ENCODE results near the gene TADA3.
"Not testable (repeated sequence)": the region's sequence is repeated elsewhere in the genome, so short reads cannot be mapped to it uniquely, and the experiment has no call there.

Gene TADA3

DNA sequence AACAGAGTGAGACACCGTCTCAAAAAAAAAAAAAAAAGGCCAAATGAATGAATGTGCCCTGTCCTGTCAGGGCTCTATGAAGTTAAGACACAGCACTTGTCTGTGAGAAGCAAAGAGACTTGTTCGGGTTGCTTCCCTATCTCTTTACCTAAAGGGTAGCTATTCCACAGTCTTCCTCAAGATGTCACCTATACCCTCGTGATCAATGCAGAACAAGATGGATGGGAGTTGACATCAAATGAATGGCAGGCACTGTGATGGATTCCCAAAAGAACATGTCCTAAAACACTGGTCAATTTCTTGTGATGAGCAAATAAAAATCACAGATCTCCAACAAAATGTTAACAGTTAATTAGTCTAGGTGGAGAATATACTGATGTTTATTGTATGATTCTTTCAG lies 9.5 kb downstream of the TADA3 start:
- peak in 1 of 2 donors; percentile 29 for DNase-seq

- DNase-seq: no peak
Observed at GRCh38 chr3:9781978-9782603, 10.2 kb downstream of the TADA3 start.

DNA sequence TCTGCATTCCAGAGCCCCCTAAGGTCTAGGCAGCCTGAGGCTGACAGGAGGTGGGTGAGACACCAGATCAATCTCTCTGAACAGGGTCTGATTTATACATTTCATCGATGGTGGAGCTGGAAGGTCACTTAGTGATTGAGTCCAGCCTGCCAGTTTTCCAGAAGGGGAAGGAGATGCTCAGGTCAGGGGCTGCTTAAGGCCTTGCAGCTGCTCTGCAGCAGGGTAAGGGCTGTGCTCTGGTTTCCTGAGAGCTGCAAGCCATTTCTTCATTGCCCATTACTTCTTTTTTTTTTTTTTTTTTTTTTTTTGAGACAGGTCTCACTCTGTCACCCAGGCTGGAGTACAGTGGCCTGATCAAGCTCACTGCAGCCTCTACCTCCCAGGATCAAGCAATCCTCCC lies 10.7 kb downstream of the TADA3 start:
- DNase-seq: no peak

- DNase-seq: no peak
Observed at GRCh38 chr3:9780910-9781309, 11.4 kb downstream of the TADA3 start.

GRCh38 chr3:9780458-9780812 lies 11.8 kb downstream of the TADA3 start:
- no peak for DNase-seq

DNA sequence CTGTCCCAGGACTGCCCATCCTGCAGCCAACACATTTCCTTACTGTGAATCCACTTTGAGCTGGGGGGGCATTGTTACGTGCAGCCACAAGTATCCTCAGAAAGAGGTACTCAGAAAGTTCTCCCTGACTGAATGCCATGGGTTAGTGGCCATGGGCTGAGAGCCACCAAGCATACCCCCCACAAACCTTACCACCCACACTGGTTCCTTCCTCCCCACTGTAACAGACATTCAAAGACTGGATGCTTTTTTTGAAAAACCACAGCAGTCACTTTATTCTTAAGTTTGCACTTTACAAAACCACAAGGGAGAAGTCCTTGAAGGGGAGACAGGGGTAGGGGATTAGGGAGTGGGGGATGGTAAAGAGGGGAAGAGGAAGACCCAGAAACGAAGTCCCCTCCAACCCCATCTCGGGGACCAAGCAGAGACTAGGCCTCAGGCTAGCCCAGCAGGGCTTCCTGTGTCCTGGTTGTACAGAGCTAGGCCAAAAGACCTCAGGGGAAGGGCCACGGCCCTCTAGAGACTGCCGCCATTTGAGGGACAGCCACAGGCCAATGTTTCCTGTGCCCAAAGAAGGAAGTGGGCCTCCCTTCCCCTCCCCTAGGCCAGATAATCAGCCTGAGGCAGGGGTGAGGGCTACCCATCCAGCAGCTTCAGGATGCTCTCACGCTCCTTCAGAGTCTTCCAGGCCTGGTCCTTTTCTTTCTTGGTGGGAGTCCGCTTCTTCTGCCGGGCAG lies 12.4 kb downstream of the TADA3 start:
- peak; percentile 37 to 44 for DNase-seq

- no peak for DNase-seq
Observed at GRCh38 chr3:9779075-9779593, 13.1 kb downstream of the TADA3 start.

- no peak for DNase-seq
Observed at GRCh38 chr3:9778143-9779074, 13.9 kb downstream of the TADA3 start.

DNA sequence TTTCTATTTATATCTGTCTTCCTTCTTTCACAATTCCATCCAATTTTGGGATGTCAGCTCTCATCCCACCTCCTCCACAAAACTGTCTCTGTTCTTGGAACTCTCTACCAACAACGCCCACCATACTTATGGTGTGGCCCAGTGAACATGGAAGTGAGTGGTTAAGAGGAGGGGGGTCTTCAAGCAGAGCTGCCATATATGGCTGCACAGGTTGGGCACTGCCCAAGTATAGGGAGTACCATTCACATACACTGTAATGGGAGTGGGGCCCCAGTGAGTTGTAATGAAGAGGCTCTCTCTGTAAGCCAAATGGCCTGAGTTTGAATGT lies 14.6 kb downstream of the TADA3 start:
- DNase-seq: no peak

DNA sequence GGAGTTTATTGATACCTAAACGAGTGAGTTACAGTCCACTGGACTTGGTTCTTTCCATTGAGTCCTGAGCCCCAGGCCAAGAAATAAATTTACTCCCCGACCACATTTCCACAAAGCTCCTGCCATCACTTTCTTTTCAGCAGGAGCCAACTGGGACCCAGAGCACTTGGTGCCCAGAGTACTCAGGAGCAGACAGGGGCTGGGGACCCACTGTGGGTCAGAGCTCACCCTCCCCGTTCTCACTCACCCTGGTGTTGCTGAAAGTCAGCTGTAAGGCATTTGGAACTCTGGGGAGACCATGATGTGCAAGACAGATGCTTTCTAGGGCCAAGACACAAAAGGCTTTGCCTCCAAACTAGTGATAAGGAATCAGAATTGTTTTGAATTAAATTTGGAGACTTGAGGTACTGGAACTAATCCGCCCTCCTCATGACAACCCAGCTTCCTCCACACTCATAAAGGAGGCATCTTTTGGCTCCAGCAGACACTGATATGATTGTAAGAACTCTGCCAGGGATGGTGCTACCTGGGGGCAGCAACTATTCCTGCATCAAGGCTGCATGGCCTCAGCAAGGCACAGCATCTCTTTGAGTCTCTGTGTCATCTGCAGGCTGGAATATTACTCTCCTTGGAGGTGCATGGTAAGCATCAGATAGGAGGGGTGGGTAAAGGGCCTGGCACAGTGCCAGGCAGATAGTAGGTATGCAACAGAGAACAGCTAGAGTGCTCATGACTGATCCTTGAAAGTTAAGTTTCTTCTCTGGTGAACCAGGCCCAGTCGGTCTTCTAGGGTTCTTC lies 15.2 kb downstream of the TADA3 start:
- no peak for DNase-seq

DNA sequence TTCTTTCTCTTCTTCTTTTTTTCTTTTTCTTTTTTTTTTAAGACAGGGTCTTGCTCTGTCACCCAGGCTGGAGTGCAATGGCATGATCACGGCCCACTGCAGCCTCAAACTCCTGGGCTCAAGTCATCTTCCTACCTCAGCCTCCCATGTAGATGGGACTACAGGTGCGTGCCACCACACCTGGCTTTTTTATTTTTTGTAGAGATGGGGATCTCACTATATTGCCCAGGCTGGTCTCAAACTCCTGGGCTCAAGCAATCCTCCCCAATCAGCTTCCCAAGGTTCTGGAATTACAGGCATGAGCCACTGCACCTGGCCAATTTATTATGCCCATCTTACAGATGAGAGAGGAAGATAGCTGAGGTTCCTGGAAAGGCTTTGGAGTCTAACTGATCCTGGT lies 21.3 kb downstream of the TADA3 start:
- not testable (repeated sequence) for DNase-seq

DNA sequence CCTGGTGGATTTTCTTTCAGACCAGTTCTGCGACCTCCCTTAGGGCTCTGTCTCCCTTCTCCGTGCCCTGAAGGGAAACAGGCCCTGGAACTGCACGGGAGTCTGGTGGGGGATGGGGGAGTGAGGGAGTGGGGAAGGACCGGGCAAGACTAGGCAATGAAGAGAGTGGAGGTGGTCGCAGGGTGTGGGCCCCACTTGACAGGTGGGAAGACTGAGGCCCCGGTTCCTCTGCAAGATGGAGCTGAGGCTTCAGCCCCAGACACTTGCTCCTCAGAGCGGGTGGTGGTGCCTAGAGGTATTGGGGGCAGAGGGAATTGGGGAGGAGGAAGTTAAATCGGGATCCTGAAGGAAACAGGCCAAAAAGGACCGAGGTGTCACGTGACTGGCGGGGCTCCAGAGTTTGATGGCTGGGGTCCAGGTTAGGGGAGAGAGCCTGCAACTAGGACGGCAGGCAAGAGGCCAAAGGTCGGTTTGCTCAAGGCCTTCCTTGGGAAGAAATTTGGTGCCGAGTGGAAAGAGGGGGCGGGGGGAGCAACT lies 21.9 kb downstream of the TADA3 start:
- DNase-seq: no peak

DNA sequence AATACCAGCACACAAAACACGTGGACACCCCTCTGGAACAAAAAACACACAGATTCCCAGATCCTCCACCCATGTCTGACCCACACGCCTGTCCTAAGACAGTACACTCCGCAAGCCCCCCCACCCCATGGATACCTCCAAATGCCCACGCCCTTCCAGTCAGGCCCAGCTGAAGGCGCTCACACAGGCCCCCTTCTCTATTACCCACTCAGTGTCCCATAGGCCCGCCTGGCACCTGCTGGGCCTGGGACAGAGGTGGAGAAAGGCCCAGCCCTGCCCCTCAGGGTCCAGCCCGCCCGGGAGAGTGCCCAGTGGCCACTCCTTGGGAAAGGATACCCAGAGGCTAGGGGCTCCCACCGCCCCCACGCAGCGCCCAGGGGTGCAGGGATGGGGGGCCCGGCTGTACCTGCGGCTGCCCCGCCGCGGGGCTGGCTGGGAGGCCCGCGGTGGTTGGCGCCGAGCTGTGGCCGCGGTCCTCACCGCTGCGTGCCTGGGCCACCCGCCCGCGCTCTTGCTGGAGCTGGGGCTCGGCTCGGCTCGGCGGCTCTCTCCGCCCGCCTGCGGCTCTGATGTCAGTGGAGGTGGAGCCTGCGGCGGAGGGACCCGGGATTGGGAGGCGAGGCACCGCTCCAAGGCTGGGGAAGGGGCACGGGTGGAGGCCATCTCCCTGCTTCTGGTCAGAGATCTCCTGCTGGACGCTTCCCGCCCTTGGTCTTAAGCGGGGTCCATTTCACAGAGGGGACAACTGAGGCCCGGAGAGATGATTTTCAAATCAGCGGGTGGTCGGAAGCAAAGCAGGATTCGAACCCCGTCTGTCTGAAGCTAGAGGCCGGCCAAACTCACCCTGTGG lies 22.6 kb downstream of the TADA3 start, which contains the start of gene CAMK1:
TSS of gene CAMK1 (minus strand) at position 522 of the 850 bp plus-strand sequence. CDS start 2,198 bp downstream, outside the sequence.
- peak; percentile 54 to 55 for DNase-seq

DNA sequence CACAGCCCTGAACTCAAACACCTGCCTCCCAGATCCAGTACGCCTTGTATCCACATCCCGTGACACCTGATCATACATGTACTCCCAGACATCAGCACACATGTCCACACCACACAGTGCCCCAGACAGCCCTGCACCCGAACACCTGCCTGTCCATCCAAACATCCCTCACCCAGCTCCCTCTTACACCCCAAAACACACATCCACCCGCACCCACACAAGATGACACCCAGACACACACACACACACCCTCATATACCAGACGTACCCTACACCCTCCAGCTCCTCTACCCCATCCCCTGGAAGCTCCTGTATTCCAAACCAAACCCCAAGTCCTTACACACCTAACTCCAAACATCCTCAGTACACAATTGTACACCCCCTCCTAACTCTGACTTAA lies 23.3 kb downstream of the TADA3 start:
- no peak for DNase-seq

DNA sequence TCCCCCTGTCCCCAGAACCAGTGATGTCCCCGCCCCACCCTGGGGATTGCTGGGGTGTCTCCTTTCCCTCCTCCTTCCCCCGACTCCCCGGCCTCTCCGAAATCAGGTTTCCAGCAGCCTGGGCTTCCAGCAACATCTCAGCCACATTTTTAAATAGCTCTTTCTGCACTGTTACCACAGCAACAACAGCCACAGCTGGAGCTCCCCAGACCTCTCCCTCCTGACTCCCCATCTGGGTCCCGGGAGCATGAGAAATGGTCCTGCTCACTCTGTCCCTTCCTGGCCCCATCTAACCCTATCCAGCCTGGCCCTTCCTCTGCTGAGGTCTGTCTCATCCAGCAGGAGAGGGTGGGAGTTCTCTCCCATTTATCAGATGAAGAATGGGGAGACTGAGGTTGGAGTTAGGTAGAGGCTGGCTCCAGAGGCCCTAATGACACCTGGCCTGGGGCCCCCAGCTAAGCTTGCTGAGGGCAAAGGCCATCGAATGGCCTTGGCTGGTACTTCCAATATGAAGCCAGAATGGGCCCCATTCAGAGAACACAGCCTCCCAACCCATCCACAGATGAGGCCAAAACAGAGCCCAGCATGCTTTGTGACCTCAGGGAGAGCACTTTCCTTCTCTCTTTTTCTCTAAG lies 24.0 kb downstream of the TADA3 start:
- no peak for DNase-seq

DNA sequence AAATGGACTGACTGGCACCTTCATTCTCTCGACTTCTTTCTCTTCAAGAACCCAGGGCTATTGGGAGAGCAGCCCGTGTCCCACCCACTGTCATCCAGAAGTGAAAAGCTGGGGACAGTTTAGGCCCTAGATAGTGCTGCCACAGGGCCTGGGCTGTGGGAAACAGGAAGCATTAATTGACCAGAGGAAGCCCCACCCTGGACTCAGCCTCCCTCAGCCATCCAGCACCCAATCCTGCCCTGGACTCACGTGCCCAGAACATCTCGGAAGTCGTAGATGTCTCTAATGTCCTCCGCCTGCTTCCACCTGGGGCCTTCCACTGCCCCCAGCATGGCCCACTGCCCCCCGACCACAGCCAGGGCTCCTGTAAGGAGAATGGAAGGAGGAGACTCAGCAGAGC lies 24.9 kb downstream of the TADA3 start:
- peak in 1 of 2 donors; percentile 37 for DNase-seq

- no peak for DNase-seq
Observed at GRCh38 chr3:9765865-9766264, 26.4 kb downstream of the TADA3 start.

GRCh38 chr3:9762871-9763270 lies 29.4 kb downstream of the TADA3 start:
- no peak for DNase-seq

DNA sequence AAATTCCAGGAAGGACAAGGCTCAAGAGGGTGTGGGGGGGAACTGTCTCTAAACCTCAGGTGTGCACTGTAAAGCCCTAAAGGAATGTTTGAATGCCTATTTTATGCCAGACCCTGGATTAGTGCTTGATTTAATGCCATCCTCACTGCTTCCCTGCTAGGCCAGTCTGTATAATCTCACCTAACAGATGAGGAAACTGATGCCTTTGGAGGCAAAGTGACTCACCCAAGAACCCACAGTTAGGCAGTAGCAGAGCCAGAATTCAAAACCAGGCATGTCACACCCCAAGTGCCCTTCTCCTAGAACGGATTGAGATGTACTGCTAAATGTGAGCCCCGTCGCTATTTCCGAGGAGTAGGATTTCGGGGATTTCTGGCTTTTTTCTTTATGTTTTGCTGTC lies 30.4 kb downstream of the TADA3 start:
- no peak for DNase-seq

DNA sequence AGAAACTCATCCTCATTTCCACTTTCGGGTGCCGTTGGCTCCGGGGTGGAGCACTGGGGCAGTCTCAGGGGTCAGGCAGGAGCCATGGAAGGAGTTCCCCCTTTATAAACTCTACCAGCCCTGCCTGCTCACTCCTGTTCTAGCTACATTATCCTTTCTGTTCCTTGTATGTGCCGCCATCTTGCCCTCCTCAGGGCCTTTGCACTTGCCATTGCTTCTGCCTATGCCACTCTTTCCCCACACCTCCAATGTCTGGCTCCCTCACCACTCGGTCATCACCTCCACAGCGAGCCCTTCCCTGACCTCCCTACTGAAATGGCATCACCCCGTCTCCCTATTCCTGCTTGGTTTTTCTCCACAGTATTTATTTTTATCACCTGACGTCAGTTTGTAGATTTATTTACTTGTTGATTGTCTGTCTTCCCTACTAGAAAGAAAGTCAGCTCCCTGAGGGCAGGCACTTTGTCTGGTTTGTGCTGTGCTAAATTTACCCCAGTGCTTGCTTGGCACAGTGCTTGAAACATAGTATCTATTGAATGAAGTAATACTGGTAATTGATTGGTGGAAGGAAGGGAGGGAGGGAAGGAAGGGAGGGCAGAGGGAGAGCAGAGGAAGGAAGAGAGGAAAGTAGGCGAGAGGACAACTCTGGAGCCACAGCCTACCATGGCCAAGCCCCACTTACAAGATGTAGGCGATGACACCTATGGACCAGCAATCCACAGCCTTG lies 31.3 kb downstream of the TADA3 start:
- no peak for DNase-seq

All from CD4-positive, alpha-beta T cell treated with Interleukin-1 beta for 1 hour (primary cell).